Stimulated activated CD4-positive, alpha-beta T cell treated with anti-CD3 and anti-CD28 coated beads, TNF-alpha, amount 100 ng/mL, for 4 hours (primary cell): ENCODE measurements around the gene MRPL45.
A peak's percentile ranks its signal among the peaks of the same experiment; 100 is the strongest.

Experiments used
- DNase-seq, 3 experiments: peaks; one replicate each; pipeline ENCODE4 v3.0.0-alpha.2; 2020; ENCODE audit warnings: low read depth in 3 of 3

Gene MRPL45

GRCh38 chr17:38345743-38346142 is 48.8 kb downstream of the MRPL45 start:
- DNase-seq: no peak

DNA sequence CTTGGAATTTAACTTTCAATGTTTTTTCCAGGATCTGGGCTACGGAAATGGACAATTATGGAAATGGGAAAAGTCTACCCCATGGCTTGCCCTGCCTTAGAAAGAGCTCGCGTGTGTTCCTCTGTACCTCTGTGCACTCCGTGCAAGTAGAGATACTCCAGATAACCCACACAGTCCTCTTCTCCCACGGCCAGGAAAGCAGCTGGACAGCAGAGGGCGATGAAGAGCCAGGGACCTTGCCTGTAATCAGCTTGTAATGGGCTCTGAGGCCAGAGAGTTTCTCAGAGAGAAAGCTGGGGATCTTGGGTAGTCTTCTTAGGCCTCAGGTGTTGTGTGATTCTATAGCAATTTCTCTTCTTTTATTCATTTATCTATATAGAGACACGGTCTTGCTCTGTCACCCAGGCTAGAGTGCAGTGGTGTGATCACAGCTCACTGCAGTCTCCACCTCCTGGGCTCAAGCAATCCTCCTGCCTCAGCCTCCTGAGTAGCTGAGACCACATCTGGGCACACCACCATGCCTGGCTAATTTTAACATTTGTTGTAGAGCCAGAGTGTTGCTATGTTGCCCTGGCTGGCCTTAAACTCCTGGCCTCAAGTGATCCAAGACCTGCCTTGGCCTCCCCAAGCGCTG is 52.2 kb downstream of the MRPL45 start:
- peak; percentile 65 to 73 (median 68) for DNase-seq

DNA sequence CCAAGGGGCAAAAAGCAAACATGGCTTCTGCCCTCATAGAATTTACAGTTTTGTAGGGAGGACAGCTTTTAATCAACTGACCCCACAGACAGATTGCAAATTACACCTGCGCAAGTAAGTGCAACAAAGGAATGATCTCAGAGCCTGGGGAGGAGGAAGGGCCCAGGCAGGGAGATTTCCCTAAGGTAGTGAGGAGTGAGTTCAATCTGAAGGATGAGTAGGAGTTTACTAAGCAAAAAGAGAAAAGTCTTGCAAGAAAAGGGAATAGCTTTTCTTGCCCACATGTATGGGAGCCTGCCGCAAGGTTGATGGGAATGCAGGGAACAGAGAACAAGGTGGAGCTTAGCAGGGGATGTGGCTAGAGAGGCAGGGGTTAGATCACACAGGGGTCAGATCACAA is 53.1 kb downstream of the MRPL45 start:
- DNase-seq: no peak

- DNase-seq: peak; percentile 85 to 90 (median 86)
These were observed 54.6 kb downstream of the MRPL45 start, which contains the start of gene SOCS7 for GRCh38 chr17:38351412-38352222. Gene SOCS7, plus strand, starts transcription at chr17:38351844. Its CDS starts 209 bp downstream, at chr17:38352053.

- DNase-seq: peak in 1 of 3 experiments; percentile 5
These were observed 55.5 kb downstream of the MRPL45 start for GRCh38 chr17:38352245-38353085.

DNA sequence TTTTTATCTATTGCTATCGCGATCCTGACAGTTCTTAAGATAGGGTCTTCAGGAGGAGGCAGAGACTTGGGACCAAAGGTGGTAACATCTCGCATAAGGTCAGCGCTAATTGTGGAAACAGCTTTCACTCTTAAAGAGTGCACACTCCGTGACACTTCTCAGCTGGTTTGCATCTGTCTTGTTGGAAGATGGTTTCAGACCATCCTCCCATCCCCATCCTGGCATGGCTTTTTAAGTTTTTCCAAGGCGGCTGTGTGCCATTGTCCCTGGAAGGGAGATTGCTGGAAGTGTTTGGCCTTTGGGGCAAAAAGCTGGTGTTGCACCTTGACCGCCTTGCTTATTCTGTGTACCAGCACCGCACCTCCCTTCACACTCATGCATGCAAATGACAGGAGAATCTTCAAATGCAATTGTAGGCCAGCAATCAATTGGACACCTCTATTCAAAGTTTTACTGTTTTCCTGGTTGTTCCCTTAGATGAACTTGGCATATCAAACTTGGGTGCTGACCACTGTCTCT is 56.2 kb downstream of the MRPL45 start:
- no peak for DNase-seq

- DNase-seq: no peak
These were observed 56.7 kb downstream of the MRPL45 start for GRCh38 chr17:38353668-38354067.

- no peak for DNase-seq
These were observed 57.5 kb downstream of the MRPL45 start for GRCh38 chr17:38354466-38354865.

GRCh38 chr17:38355251-38355650 is 58.3 kb downstream of the MRPL45 start:
- no peak for DNase-seq

DNA sequence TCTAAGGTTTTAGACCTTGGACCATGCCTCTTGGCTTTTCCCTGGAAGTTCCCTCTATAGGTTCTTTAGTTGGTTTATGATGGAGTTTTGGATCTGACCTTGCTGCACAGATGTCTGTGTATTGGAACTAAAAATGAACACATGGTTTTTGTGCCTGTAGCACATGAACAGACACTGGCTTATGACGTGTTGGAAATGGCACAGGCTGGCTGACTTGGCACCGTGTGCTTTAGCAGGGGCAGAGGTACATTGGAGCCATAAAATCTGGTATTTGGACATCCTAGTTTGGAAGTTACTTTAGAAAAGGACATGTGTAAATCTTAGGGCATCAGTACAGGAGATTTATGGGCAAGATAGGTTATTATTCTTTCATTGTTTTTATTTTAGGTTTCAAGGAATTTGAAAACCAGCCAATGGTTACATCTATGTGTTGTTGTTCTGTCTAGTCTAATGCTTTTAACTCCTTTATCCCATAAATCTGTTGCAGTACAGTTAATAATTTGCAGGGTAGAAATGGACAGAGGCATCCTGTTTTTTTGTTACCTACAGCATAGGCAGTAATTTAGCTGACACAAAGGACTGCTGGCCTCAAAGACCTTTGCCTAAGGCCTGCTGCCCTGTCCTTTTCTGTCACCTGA is 60.6 kb downstream of the MRPL45 start:
- DNase-seq: no peak

DNA sequence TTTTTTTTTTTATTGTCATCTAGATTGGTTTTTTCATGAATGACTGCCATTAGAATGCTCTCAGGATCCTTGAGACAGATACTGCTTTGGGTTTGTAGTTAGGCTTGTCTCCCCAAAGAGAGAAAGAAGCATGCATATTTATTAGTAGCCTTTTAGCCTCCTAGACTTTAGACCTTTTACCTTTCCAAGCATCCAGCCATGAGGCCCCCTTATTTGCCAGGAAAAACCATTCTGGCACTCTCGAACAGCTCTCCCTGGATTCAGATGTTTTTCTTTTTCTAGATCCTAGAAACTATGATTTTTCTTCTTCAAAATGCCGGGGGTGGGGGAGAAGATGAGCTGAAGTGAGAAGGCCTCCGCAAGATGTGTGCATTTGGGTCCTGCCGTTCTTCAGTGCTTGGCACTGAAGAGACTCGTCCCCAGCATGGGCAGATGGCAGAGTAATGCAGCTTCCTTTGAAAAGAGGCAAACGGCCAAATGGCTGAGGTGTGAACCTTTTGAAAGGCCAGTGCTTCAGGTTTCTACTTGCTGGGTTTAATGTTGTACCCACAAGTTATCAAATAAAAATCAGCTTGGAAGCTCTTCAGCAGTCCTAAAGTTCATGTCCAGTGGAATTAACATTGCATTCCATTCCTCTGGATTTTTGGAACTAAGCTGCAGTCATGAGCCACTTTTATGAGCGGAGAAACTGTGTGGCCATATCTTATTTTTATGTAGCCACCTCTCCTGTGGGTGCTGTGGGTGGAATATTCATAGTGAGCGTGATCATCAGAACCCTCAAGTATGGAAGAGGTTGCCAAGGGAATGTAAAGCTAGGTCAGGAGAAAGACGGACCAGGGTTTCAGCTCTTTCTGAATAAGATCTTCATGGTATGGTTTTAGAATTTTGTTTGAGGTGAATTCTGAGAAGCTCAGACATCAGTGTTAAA is 61.9 kb downstream of the MRPL45 start:
- no peak for DNase-seq

DNA sequence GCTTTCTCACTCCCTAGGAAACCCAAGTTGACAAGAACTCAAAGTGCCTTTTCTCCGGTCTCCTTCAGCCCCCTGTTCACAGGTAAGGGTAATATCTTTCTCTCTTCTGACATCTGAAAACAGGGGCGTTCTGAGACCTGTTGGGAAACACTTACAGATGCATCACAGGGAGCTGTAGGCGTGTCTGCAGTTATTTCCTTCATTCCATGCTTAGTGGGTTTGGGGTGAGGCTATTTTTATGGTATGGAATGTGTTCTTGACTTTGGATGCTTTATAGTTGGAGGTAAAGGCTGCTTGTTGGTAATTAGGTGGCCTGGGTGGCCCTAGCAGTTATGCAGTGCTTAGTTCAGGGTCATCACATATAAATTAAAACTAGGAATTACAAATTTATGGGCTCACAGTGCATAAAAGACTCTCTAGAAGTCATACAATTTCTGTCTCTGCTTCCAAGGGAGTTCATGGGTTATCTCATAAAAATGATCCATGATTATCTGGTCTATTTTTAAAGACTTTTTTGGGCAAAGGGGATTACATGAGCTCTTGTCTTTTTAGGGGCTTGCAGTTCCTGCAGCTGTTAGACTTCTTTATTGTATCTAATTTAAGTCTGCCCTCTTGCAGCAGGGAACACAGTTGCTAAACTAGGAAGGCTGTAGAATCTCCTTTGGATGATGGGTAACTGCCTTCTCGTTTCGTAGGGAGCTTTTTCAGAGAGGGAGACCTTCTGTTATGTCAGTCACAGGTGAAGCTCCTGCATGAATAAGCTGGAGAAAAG is 64.9 kb downstream of the MRPL45 start:
- no peak for DNase-seq

DNA sequence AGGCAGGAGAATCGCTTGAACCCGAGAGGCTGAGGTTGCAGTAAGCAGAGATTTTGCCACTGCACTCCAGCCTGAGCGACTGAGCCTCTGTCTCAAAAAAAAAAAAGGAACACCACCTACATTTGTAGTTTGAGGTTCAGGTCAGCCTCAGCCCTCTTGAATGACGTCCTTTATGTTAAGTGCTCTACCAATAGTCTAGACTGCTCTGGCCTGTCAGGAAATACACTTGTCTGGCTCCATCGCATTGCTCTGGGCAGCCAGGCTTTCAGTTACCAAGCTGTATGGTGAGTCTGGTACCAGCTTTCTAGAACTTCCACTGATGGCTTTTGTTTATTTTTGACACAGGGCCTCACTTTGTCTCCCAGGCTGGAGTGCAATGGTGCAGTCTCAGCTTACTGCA is 66.0 kb downstream of the MRPL45 start:
- no peak for DNase-seq

- DNase-seq: no peak
These were observed 67.8 kb downstream of the MRPL45 start for GRCh38 chr17:38364741-38365140.

DNA sequence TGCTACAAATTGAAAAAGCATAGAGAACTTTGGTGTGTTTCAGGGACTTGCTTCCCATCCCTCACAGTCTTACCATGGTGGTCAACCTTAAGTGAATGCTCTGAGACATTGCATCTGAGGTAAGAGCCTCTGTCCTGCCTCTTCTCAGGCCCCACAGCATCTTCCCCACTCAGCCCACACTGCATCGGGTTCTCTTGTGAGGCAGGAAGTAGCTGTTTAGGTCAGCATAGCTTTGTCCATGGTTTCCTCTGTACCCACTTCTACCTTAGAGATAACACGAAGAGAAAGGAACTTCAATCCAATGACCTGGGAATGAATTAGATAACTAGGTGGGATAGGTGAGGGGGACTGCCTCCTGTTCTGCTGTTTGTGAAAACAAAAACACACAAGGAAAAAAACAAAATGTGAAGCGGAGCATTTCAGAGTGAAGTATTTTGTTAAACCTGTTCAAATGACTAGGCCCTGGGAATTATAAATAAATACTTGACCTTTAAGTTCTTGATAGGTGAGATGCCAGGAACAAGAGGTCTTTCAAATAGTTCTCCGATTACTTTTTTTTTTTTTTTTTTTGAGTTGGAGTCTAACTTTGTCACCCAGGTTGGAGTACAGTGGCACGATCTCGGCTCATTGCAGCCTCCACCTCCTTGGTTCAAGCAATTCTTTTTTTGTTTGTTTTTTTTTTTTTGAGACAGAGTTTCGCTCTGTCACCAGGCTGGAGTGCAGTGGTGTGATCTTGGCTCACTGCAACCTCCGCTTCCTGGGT is 72.3 kb downstream of the MRPL45 start:
- no peak for DNase-seq
